Progenitor cell of endocrine pancreas (in vitro differentiated cells): ENCODE data around the gene LDLRAD2. TPM values are rescaled to one million over a fixed set of nuclear protein-coding genes. Genes with fewer than 3 reads are reported as not detected.
A peak's percentile ranks its signal among the peaks of the same experiment; 100 is the strongest.

Experiments
- DNase-seq: peaks from one replicate; pipeline ENCODE4 v3.0.0; 2021; ENCODE audit warnings: low spot score; ENCODE audit not compliant: unreplicated experiment
- H3K27ac Mint-ChIP-seq: 2 replicates; pipeline ENCODE4 v1.8.0; 2021; ENCODE audit warnings: mild to moderate bottlenecking, moderate library complexity, mixed read lengths
- H3K27me3 Mint-ChIP-seq: 2 replicates; pipeline ENCODE4 v1.8.0; 2021; ENCODE audit warnings: mixed read lengths
- H3K36me3 Mint-ChIP-seq: 2 replicates; pipeline ENCODE4 v1.8.0; 2022; ENCODE audit warnings: mixed read lengths; ENCODE audit not compliant: insufficient read depth
- H3K4me1 Mint-ChIP-seq: 2 replicates; pipeline ENCODE4 v1.8.0; 2021; ENCODE audit warnings: low read depth, mixed read lengths
- H3K4me3 Mint-ChIP-seq: 2 replicates; pipeline ENCODE4 v1.8.0; 2021; ENCODE audit warnings: low read depth, mild to moderate bottlenecking, moderate library complexity, mixed read lengths
- H3K9me3 Mint-ChIP-seq: 2 replicates; pipeline ENCODE4 v1.8.0; 2021; ENCODE audit warnings: low read depth, mixed read lengths
- CTCF ChIP-seq: fragments of 200-600 bp; sonication (generic); IDR thresholded peaks from one replicate; pipeline ENCODE4 v1.5.0; 2021; ENCODE audit warnings: antibody characterized with exemption, mild to moderate bottlenecking; ENCODE audit not compliant: unreplicated experiment
- total RNA-seq: library from RNA; stranded (reverse); gene quantifications from 2 replicates; pipeline ENCODE4 v1.2.1, GENCODE V29; 2021

LDLRAD2 gene
- total RNA-seq, 1 donor from 2014 or later = 0.77 TPM

- TF ChIP-seq CTCF = no peak
- DNase-seq = no peak
- H3K9me3 Mint-ChIP-seq = no peaks in the 10 kb centered on the region
- H3K4me3 Mint-ChIP-seq = no peak overlapping the region
- no peaks in the 10 kb centered on the region for H3K4me1 Mint-ChIP-seq
- H3K27me3 Mint-ChIP-seq = no peaks in the 10 kb centered on the region
- H3K36me3 Mint-ChIP-seq = peaks cover 19% of the 10 kb centered on the region
- H3K27ac Mint-ChIP-seq = peak overlapping the region; percentile 52
Measured at GRCh38 chr1:21873761-21874160, 61.7 kb downstream of the LDLRAD2 start.

- no peak for DNase-seq
- Mint-ChIP-seq H3K4me3 (no peak overlapping the region), H3K9me3 (no peaks in the 10 kb centered on the region), H3K27ac (no peak overlapping the region), H3K4me1 (no peaks in the 10 kb centered on the region), H3K36me3 (peaks cover 18% of the 10 kb centered on the region), H3K27me3 (no peaks in the 10 kb centered on the region)
- TF ChIP-seq CTCF = no peak
Measured at GRCh38 chr1:21874328-21874727, 62.3 kb downstream of the LDLRAD2 start.

Other genes starting within 250 kb of the LDLRAD2 start
- gene RAP1GAP, start 142.9 kb upstream of the LDLRAD2 start, total RNA-seq = 15.3 and 16.1 TPM in 2 replicates
- 77.3 and 84.9 TPM in 2 replicates for gene USP48, start 29.1 kb upstream of the LDLRAD2 start, total RNA-seq
- gene HSPG2, start 125.0 kb downstream of the LDLRAD2 start, total RNA-seq = 656 and 657 TPM in 2 replicates
- 0.58 TPM in 1 of 2 replicates, not detected in the other for gene CELA3B, start 164.8 kb downstream of the LDLRAD2 start, total RNA-seq
- gene CELA3A, start 189.4 kb downstream of the LDLRAD2 start, total RNA-seq = 1.5 and 3.1 TPM in 2 replicates
- gene CDC42, start 240.4 kb downstream of the LDLRAD2 start, total RNA-seq = 287 and 288 TPM in 2 replicates